Endothelial cell of umbilical vein (primary cell): ENCODE data around the gene MRTO4.

Source experiments
- EZH2 ChIP-seq: IDR thresholded peaks from 2 replicates; pipeline ENCODE4 v1.6.1; 2012; ENCODE audit warnings: borderline replicate concordance, low read depth, mild to moderate bottlenecking, moderate library complexity, low read length, inconsistent platforms; ENCODE audit not compliant: severe bottlenecking
- FOS ChIP-seq: IDR thresholded peaks from 2 replicates; pipeline ENCODE4 v1.6.1; 2011; ENCODE audit warnings: mild to moderate bottlenecking, low read length, moderate library complexity, borderline replicate concordance; ENCODE audit not compliant: insufficient read depth
- JUN ChIP-seq: IDR thresholded peaks from 2 replicates; pipeline ENCODE4 v1.6.1; 2011; ENCODE audit warnings: borderline replicate concordance, low read depth; ENCODE audit not compliant: insufficient read length, insufficient read depth
- MYC ChIP-seq: IDR thresholded peaks from one replicate; pipeline ENCODE4 v1.6.1; 2011; ENCODE audit warnings: mild to moderate bottlenecking, low read depth, low read length
- POLR2A ChIP-seq: IDR thresholded peaks from 2 replicates; pipeline ENCODE4 v1.6.1; 2012; ENCODE audit warnings: low read depth, mild to moderate bottlenecking, control low read depth, low read length
- POLR2AphosphoS5 ChIP-seq: IDR thresholded peaks from 2 replicates; pipeline ENCODE4 v1.6.1; 2012; ENCODE audit warnings: low read depth, mild to moderate bottlenecking, control low read depth, low read length, moderate library complexity; ENCODE audit not compliant: insufficient read depth
- TF ChIP-seq, protein P1 (sequence below), 2 donors: IDR thresholded peaks; 1 replicate in 1 of 2; 2 replicates in 1 of 2; pipeline ENCODE4 v1.5.1; 2011; ENCODE audit warnings: low read length in 2 of 2, mild to moderate bottlenecking in 2 of 2, moderate library complexity in 2 of 2, control low read depth in 1 of 2, inconsistent platforms in 1 of 2, low read depth in 1 of 2; ENCODE audit not compliant: insufficient read depth in 1 of 2; ENCODE audit errors: extremely low read depth in 1 of 2
- TF ChIP-seq, protein P2 (sequence below): IDR thresholded peaks from 2 replicates; pipeline ENCODE4 v1.6.1; 2011; ENCODE audit not compliant: insufficient read depth, insufficient read length

- TF ChIP-seq, protein P1, sequence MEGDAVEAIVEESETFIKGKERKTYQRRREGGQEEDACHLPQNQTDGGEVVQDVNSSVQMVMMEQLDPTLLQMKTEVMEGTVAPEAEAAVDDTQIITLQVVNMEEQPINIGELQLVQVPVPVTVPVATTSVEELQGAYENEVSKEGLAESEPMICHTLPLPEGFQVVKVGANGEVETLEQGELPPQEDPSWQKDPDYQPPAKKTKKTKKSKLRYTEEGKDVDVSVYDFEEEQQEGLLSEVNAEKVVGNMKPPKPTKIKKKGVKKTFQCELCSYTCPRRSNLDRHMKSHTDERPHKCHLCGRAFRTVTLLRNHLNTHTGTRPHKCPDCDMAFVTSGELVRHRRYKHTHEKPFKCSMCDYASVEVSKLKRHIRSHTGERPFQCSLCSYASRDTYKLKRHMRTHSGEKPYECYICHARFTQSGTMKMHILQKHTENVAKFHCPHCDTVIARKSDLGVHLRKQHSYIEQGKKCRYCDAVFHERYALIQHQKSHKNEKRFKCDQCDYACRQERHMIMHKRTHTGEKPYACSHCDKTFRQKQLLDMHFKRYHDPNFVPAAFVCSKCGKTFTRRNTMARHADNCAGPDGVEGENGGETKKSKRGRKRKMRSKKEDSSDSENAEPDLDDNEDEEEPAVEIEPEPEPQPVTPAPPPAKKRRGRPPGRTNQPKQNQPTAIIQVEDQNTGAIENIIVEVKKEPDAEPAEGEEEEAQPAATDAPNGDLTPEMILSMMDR (IDR thresholded peaks at IDR 0.05; ENCODE audit: extremely low read depth in 1 of 2, insufficient read depth in 1 of 2, low read depth in 1 of 2, low read length in 2 of 2): no peak
- TF ChIP-seq, protein P2, sequence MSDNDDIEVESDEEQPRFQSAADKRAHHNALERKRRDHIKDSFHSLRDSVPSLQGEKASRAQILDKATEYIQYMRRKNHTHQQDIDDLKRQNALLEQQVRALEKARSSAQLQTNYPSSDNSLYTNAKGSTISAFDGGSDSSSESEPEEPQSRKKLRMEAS: no peak
- no peak for TF ChIP-seq POLR2AphosphoS5
- no peak for TF ChIP-seq EZH2
- no peak for TF ChIP-seq POLR2A
- no peak for TF ChIP-seq FOS
- TF ChIP-seq MYC: no peak
- TF ChIP-seq JUN: no peak
Measured at GRCh38 chr1:19258353-19258752, 6.7 kb downstream of the MRTO4 start.
